GM12801 (cell line): ENCODE results near the gene LRRC55.

Experiments used
- CTCF ChIP-seq: IDR thresholded peaks from one replicate; pipeline ENCODE4 v1.5.1; 2011; ENCODE audit warnings: control low read depth; ENCODE audit not compliant: insufficient read length; ENCODE audit errors: extremely low read depth

LRRC55 gene

GRCh38 chr11:57192316-57192715 lies 10.6 kb downstream of the LRRC55 start:
- TF ChIP-seq CTCF, result no peak

GRCh38 chr11:57196596-57196995 lies 14.8 kb downstream of the LRRC55 start:
- TF ChIP-seq CTCF, result no peak

GRCh38 chr11:57197762-57198161 lies 16.0 kb downstream of the LRRC55 start:
- no peak for TF ChIP-seq CTCF

- TF ChIP-seq CTCF, result no peak
Measured at GRCh38 chr11:57199330-57199729, 17.6 kb downstream of the LRRC55 start.

- no peak for TF ChIP-seq CTCF
Measured at GRCh38 chr11:57200917-57201316, 19.2 kb downstream of the LRRC55 start.

- no peak for TF ChIP-seq CTCF
Measured at GRCh38 chr11:57202281-57202680, 20.5 kb downstream of the LRRC55 start.

- TF ChIP-seq CTCF, result no peak
Measured at GRCh38 chr11:57203359-57203758, 21.6 kb downstream of the LRRC55 start.
